ENCODE measurements around the gene SLFN13. TPM values are rescaled to one million over a fixed set of nuclear protein-coding genes. Genes with fewer than 3 reads are reported as not detected.
"Not testable (repeated sequence)": the region's sequence is repeated elsewhere in the genome, so short reads cannot be mapped to it uniquely, and the experiment has no call there.

Gene SLFN13
- total RNA-seq = under 0.01 TPM

GRCh38 chr17:35448214-35448898 is at the start of gene SLFN13:
SLFN13 (minus strand) TSS chr17:35448766; CDS start chr17:35445680, 3,086 bp downstream.
- FAIRE-seq = no peak

GRCh38 chr17:35496451-35497290 is 48.1 kb upstream of the SLFN13 start:
- no peak for FAIRE-seq
- DNase-seq (ENCODE audit: low spot score in 2 of 2) = no peak

More at GRCh38 chr17:35448214-35448898, at the start of gene SLFN13:
- DNase-seq (ENCODE audit: low spot score in 2 of 2) = peak in 1 of 2 donors; percentile 35

- FAIRE-seq (no peak), DNase-seq (ENCODE audit: low spot score in 2 of 2) (no peak)
Observed at GRCh38 chr17:35493040-35493439, 44.5 kb upstream of the SLFN13 start.

- FAIRE-seq (no peak), DNase-seq (ENCODE audit: low spot score in 2 of 2) (no peak)
Observed at GRCh38 chr17:35491417-35491816, 42.9 kb upstream of the SLFN13 start.

- DNase-seq (ENCODE audit: low spot score in 2 of 2) (no peak), FAIRE-seq (no peak)
Observed at GRCh38 chr17:35489944-35490343, 41.4 kb upstream of the SLFN13 start.

GRCh38 chr17:35488991-35489390 is 40.4 kb upstream of the SLFN13 start:
- FAIRE-seq (no peak), DNase-seq (ENCODE audit: low spot score in 2 of 2) (no peak)

GRCh38 chr17:35486920-35487732 is 38.6 kb upstream of the SLFN13 start:
- DNase-seq (ENCODE audit: low spot score in 2 of 2) (no peak), FAIRE-seq (no peak)

- DNase-seq (ENCODE audit: low spot score in 2 of 2) = no peak
- FAIRE-seq = no peak
Observed at GRCh38 chr17:35479271-35479670, 30.7 kb upstream of the SLFN13 start.

GRCh38 chr17:35477248-35477647 is 28.7 kb upstream of the SLFN13 start:
- FAIRE-seq = no peak
- DNase-seq (ENCODE audit: low spot score in 2 of 2) = no peak

GRCh38 chr17:35476283-35476820 is 27.8 kb upstream of the SLFN13 start:
- DNase-seq (ENCODE audit: low spot score in 2 of 2) (no peak), FAIRE-seq (no peak)

GRCh38 chr17:35468475-35468874 is 19.9 kb upstream of the SLFN13 start:
- no peak for DNase-seq (ENCODE audit: low spot score in 2 of 2)
- no peak for FAIRE-seq

- FAIRE-seq (no peak), DNase-seq (ENCODE audit: low spot score in 2 of 2) (no peak)
Observed at GRCh38 chr17:35467824-35468223, 19.3 kb upstream of the SLFN13 start.

- FAIRE-seq (no peak), DNase-seq (ENCODE audit: low spot score in 2 of 2) (peak in 1 of 2 donors; percentile 12)
Observed at GRCh38 chr17:35460354-35460851, 11.8 kb upstream of the SLFN13 start.

GRCh38 chr17:35454035-35454434 is 5.5 kb upstream of the SLFN13 start:
- DNase-seq (ENCODE audit: low spot score in 2 of 2); FAIRE-seq: not testable (repeated sequence)

- DNase-seq (ENCODE audit: low spot score in 2 of 2) (no peak), FAIRE-seq (no peak)
Observed at GRCh38 chr17:35453171-35453570, 4.6 kb upstream of the SLFN13 start.

GRCh38 chr17:35449371-35449931 is 885 bp upstream of the SLFN13 start:
- no peak for FAIRE-seq

GRCh38 chr17:35448899-35449227 is 297 bp upstream of the SLFN13 start:
- no peak for FAIRE-seq
- DNase-seq (ENCODE audit: low spot score in 2 of 2) = no peak

More at GRCh38 chr17:35449371-35449931, 885 bp upstream of the SLFN13 start:
- no peak for DNase-seq (ENCODE audit: low spot score in 2 of 2)

GRCh38 chr17:35447499-35447898 is 1.1 kb downstream of the SLFN13 start:
- FAIRE-seq (no peak), DNase-seq (ENCODE audit: low spot score in 2 of 2) (no peak)

GRCh38 chr17:35438433-35438832 is 10.1 kb downstream of the SLFN13 start:
- FAIRE-seq (no peak), DNase-seq (ENCODE audit: low spot score in 2 of 2) (no peak)

Data from frontal cortex (tissue), 4 donors.